Parathyroid adenoma (tissue), 2 donors: ENCODE data around the gene PIGR.

Experiments
- H2AFZ ChIP-seq: fragments of 300-600 bp; sonication (generic); one replicate; pipeline ENCODE4 v1.7.0; 2017; ENCODE audit warnings: antibody characterized with exemption, mild to moderate bottlenecking
- H3K27ac ChIP-seq: fragments of 300-600 bp; sonication (generic); one replicate; pipeline ENCODE4 v1.7.0; 2017
- H3K27me3 ChIP-seq: fragments of 300-600 bp; sonication (generic); one replicate; pipeline ENCODE4 v1.7.0; 2017; ENCODE audit warnings: low read length; ENCODE audit not compliant: control insufficient read depth, insufficient read depth
- H3K36me3 ChIP-seq: fragments of 300-600 bp; sonication (generic); one replicate; pipeline ENCODE4 v1.7.0; 2017; ENCODE audit warnings: low read length; ENCODE audit not compliant: control insufficient read depth, insufficient read depth
- H3K4me1 ChIP-seq: fragments of 300-600 bp; sonication (generic); one replicate; pipeline ENCODE4 v1.7.0; 2017; ENCODE audit warnings: control low read depth
- H3K4me2 ChIP-seq: fragments of 300-600 bp; sonication (generic); one replicate; pipeline ENCODE4 v1.7.0; 2017; ENCODE audit warnings: low read length
- H3K4me3 ChIP-seq: fragments of 300-600 bp; sonication (generic); one replicate; pipeline ENCODE4 v1.7.0; 2017; ENCODE audit warnings: low read depth, low read length
- H3K79me2 ChIP-seq: fragments of 300-600 bp; sonication (generic); one replicate; pipeline ENCODE4 v1.7.0; 2017; ENCODE audit warnings: control low read depth
- H3K9ac ChIP-seq: fragments of 300-600 bp; sonication (generic); one replicate; pipeline ENCODE4 v1.7.0; 2017; ENCODE audit warnings: mild to moderate bottlenecking
- H3K9me3 ChIP-seq: fragments of 300-600 bp; sonication (generic); one replicate; pipeline ENCODE4 v1.7.0; 2017; ENCODE audit warnings: low read length; ENCODE audit not compliant: control insufficient read depth
- TF ChIP-seq, protein P1 (sequence below): fragments of 300-600 bp; sonication (generic); IDR thresholded peaks from one replicate; pipeline ENCODE4 v1.7.0; 2017; ENCODE audit warnings: antibody characterized with exemption, mild to moderate bottlenecking
- donor health status: primary hyperparathyroidism.

PIGR gene

GRCh38 chr1:206953126-206953525 lies 6.9 kb upstream of the PIGR start:
- no peak overlapping the region for H3K27ac ChIP-seq
- no peaks in the 10 kb centered on the region for H3K79me2 ChIP-seq
- no peak overlapping the region for H3K4me2 ChIP-seq
- no peak overlapping the region for H2AFZ ChIP-seq
- no peaks in the 10 kb centered on the region for H3K4me1 ChIP-seq
- H3K27me3 ChIP-seq, result no peaks in the 10 kb centered on the region
- no peaks in the 10 kb centered on the region for H3K9me3 ChIP-seq
- no peaks in the 10 kb centered on the region for H3K36me3 ChIP-seq
- no peak overlapping the region for H3K9ac ChIP-seq
- TF ChIP-seq, protein P1, sequence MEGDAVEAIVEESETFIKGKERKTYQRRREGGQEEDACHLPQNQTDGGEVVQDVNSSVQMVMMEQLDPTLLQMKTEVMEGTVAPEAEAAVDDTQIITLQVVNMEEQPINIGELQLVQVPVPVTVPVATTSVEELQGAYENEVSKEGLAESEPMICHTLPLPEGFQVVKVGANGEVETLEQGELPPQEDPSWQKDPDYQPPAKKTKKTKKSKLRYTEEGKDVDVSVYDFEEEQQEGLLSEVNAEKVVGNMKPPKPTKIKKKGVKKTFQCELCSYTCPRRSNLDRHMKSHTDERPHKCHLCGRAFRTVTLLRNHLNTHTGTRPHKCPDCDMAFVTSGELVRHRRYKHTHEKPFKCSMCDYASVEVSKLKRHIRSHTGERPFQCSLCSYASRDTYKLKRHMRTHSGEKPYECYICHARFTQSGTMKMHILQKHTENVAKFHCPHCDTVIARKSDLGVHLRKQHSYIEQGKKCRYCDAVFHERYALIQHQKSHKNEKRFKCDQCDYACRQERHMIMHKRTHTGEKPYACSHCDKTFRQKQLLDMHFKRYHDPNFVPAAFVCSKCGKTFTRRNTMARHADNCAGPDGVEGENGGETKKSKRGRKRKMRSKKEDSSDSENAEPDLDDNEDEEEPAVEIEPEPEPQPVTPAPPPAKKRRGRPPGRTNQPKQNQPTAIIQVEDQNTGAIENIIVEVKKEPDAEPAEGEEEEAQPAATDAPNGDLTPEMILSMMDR, result no peak
- H3K4me3 ChIP-seq, result no peak overlapping the region

GRCh38 chr1:206952171-206952570 lies 5.9 kb upstream of the PIGR start:
- H3K4me3 ChIP-seq, result no peak overlapping the region
- no peaks in the 10 kb centered on the region for H3K4me1 ChIP-seq
- H3K79me2 ChIP-seq, result no peaks in the 10 kb centered on the region
- H3K27ac ChIP-seq, result no peak overlapping the region
- no peak overlapping the region for H3K9ac ChIP-seq
- no peak overlapping the region for H3K4me2 ChIP-seq
- H3K9me3 ChIP-seq, result no peaks in the 10 kb centered on the region
- no peak overlapping the region for H2AFZ ChIP-seq
- no peaks in the 10 kb centered on the region for H3K36me3 ChIP-seq
- TF ChIP-seq, protein P1, result no peak
- H3K27me3 ChIP-seq, result no peaks in the 10 kb centered on the region

DNA sequence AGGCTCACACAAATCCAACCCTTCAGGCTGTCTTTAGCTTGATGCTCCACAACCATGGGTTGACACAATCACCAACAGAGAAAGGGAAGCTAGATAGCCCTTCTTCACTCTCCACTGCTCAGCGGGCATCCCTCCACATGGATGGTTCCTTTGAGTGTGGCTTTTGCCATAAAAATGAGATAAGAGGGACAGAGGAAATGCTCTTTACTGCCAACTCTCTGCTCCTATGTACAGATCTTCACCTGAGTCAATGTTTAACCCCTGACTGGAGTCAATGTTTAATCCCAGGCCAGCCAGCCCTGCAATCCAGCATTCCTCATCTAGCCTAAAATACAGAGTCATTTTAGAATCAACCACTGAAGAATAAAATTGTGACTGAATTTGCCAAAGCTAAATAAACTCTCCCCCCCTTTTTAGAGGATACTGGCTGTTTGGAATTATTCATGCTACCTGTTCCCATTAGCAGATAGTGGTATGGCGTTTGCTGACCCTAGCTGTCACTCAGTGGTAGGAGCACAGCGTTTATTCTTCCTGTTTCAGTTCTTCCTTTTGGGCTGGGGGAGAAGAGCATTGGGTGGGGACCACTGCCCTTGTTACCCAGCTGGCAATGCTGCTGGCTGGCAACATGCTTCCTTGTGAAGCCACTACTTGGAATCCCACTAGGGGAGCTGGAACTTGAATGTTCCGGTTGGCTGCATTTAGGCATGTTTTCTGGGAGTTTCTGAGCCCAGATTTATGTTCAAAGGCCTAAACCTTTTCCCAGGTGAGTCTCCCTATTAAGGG lies 5.2 kb upstream of the PIGR start:
- Histone ChIP-seq H2AFZ (no peak overlapping the region), H3K4me3 (no peak overlapping the region), H3K9ac (no peak overlapping the region), H3K4me2 (no peak overlapping the region), H3K27me3 (no peaks in the 10 kb centered on the region), H3K36me3 (no peaks in the 10 kb centered on the region), H3K79me2 (no peaks in the 10 kb centered on the region), H3K27ac (no peak overlapping the region), H3K4me1 (no peaks in the 10 kb centered on the region), H3K9me3 (no peaks in the 10 kb centered on the region)
- TF ChIP-seq, protein P1, result no peak

DNA sequence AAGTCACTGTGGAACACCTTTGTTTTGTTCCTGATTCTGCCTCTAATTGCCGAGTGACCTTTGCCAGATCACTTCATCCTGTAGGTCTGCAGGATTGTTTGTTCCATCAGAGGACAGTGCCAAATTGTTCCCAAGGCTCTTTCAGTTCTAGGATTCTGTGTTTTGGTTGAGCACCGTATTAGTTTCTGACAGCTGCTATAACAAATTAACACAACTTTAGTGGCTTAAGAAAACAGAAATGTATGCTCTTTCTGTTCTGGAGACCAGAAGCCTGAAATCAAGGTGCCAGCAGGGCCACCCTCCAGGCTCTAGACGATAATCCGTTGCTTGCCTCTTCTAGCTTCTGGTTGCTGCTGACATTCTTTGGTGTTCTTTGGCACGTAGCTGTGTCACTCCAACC lies 3.4 kb upstream of the PIGR start:
- H3K27ac ChIP-seq, result no peak overlapping the region
- no peaks in the 10 kb centered on the region for H3K27me3 ChIP-seq
- H3K79me2 ChIP-seq, result no peaks in the 10 kb centered on the region
- TF ChIP-seq, protein P1, result no peak
- H3K4me3 ChIP-seq, result no peak overlapping the region
- H3K9ac ChIP-seq, result no peak overlapping the region
- H3K36me3 ChIP-seq, result no peaks in the 10 kb centered on the region
- H3K4me1 ChIP-seq, result no peaks in the 10 kb centered on the region
- no peak overlapping the region for H2AFZ ChIP-seq
- H3K4me2 ChIP-seq, result no peak overlapping the region
- H3K9me3 ChIP-seq, result no peaks in the 10 kb centered on the region

- H3K9me3 ChIP-seq, result no peaks in the 10 kb centered on the region
- H3K27me3 ChIP-seq, result no peaks in the 10 kb centered on the region
- H2AFZ ChIP-seq, result no peak overlapping the region
- no peak overlapping the region for H3K4me2 ChIP-seq
- no peak overlapping the region for H3K27ac ChIP-seq
- TF ChIP-seq, protein P1, result no peak
- no peaks in the 10 kb centered on the region for H3K4me1 ChIP-seq
- H3K4me3 ChIP-seq, result no peak overlapping the region
- H3K9ac ChIP-seq, result no peak overlapping the region
- H3K36me3 ChIP-seq, result no peaks in the 10 kb centered on the region
- H3K79me2 ChIP-seq, result no peaks in the 10 kb centered on the region
Measured at GRCh38 chr1:206949208-206949607, 2.9 kb upstream of the PIGR start.
